GM23338 (cell line): ENCODE measurements around the gene SUN3. TPM values are rescaled to one million over a fixed set of nuclear protein-coding genes. Genes with fewer than 3 reads are reported as not detected.

ENCODE experiments used
- ATAC-seq: fragments of 200-7000 bp; cut with Tn5 transposase; 3 replicates; pipeline ENCODE4 v1.9.1; 2020
- DNase-seq: peaks from one replicate; pipeline ENCODE4 v3.0.0-alpha.2; 2015; ENCODE audit warnings: low spot score
- H2AFZ ChIP-seq: fragments of 200-600 bp; sonication (generic); 2 replicates; pipeline ENCODE4 v1.8.0; 2016; ENCODE audit warnings: antibody characterized with exemption, mild to moderate bottlenecking, moderate library complexity
- H3F3A ChIP-seq: fragments of 200-600 bp; sonication (generic); replicated peaks from 2 replicates; pipeline ENCODE4 v1.8.0; 2017; ENCODE audit warnings: antibody characterized with exemption, mixed run types, low read depth
- H3K27ac ChIP-seq: fragments of 200-600 bp; sonication (generic); 2 replicates; pipeline ENCODE4 v1.6.1; 2016; ENCODE audit warnings: low read depth
- H3K27me3 ChIP-seq: fragments of 200-600 bp; sonication (generic); 2 replicates; pipeline ENCODE4 v1.8.0; 2016; ENCODE audit warnings: mild to moderate bottlenecking, mixed run types, moderate library complexity; ENCODE audit not compliant: insufficient read depth
- H3K36me3 ChIP-seq: fragments of 200-600 bp; sonication (generic); 2 replicates; pipeline ENCODE4 v1.8.0; 2016; ENCODE audit warnings: mild to moderate bottlenecking; ENCODE audit not compliant: insufficient read depth
- H3K4me1 ChIP-seq: fragments of 200-600 bp; sonication (generic); 2 replicates; pipeline ENCODE4 v1.8.0; 2016; ENCODE audit warnings: mild to moderate bottlenecking, moderate library complexity; ENCODE audit not compliant: insufficient read depth
- H3K4me2 ChIP-seq: fragments of 200-600 bp; sonication (generic); 2 replicates; pipeline ENCODE4 v1.7.1; 2017; ENCODE audit warnings: mixed run types
- H3K4me3 ChIP-seq: fragments of 200-600 bp; sonication (generic); 2 replicates; pipeline ENCODE4 v1.6.1; 2016; ENCODE audit warnings: mixed run types
- H3K79me2 ChIP-seq: fragments of 200-600 bp; sonication (generic); replicated peaks from 2 replicates; pipeline ENCODE4 v1.8.0; 2017; ENCODE audit warnings: mild to moderate bottlenecking; ENCODE audit not compliant: insufficient read depth
- H3K9me2 ChIP-seq: fragments of 200-600 bp; sonication (generic); 2 replicates; pipeline ENCODE4 v1.8.0; 2017; ENCODE audit not compliant: insufficient read depth
- H4K20me1 ChIP-seq: fragments of 200-600 bp; sonication (generic); replicated peaks from 2 replicates; pipeline ENCODE4 v1.8.0; 2017; ENCODE audit warnings: mild to moderate bottlenecking; ENCODE audit not compliant: insufficient read depth
- H3K27ac Mint-ChIP-seq: 2 replicates; pipeline ENCODE4 v1.8.0; 2020; ENCODE audit warnings: inconsistent platforms, mild to moderate bottlenecking, moderate library complexity, mixed read lengths
- H3K27me3 Mint-ChIP-seq: 3 replicates; pipeline ENCODE4 v1.8.0; 2022; ENCODE audit warnings: low read depth, mild to moderate bottlenecking, moderate library complexity, mixed read lengths, inconsistent platforms; ENCODE audit not compliant: insufficient read depth, poor library complexity
- H3K36me3 Mint-ChIP-seq: 3 replicates; pipeline ENCODE4 v1.8.0; 2021; ENCODE audit warnings: low read depth, mild to moderate bottlenecking, inconsistent platforms, moderate library complexity, mixed read lengths
- H3K4me1 Mint-ChIP-seq: 3 replicates; pipeline ENCODE4 v1.8.0; 2020; ENCODE audit warnings: mild to moderate bottlenecking, inconsistent platforms, mixed read lengths
- H3K4me3 Mint-ChIP-seq: 3 replicates; pipeline ENCODE4 v1.8.0; 2021; ENCODE audit warnings: moderate library complexity, mild to moderate bottlenecking, inconsistent platforms, mixed read lengths
- H3K9me3 Mint-ChIP-seq: 3 replicates; pipeline ENCODE4 v1.8.0; 2020; ENCODE audit warnings: moderate library complexity, mild to moderate bottlenecking, inconsistent platforms, mixed read lengths
- CREB1 ChIP-seq: fragments of 250-450 bp; sonication (Bioruptor Pico); IDR thresholded peaks from 2 replicates; pipeline ENCODE4 v1.5.0; 2020; ENCODE audit warnings: low read depth, mild to moderate bottlenecking, moderate library complexity
- EZH2 ChIP-seq: fragments of 200-600 bp; sonication (generic); IDR thresholded peaks from one replicate; pipeline ENCODE4 v1.8.0; 2017; ENCODE audit warnings: antibody characterized with exemption, mild to moderate bottlenecking, low read depth; ENCODE audit not compliant: unreplicated experiment
- EZH2phosphoT487 ChIP-seq: fragments of 200-600 bp; sonication (generic); IDR thresholded peaks from one replicate; pipeline ENCODE4 v1.8.1; 2018; ENCODE audit warnings: antibody characterized with exemption; ENCODE audit not compliant: unreplicated experiment
- JUNB ChIP-seq: IDR thresholded peaks from one replicate; pipeline ENCODE4 v1.6.1; 2016; ENCODE audit warnings: antibody characterized with exemption; ENCODE audit not compliant: unreplicated experiment
- NANOG ChIP-seq: IDR thresholded peaks from 2 replicates; pipeline ENCODE4 v1.6.1; 2016; ENCODE audit warnings: antibody characterized with exemption, borderline replicate concordance
- POLR2AphosphoS5 ChIP-seq: IDR thresholded peaks from 2 replicates; pipeline ENCODE4 v1.6.1; 2016; ENCODE audit warnings: antibody characterized with exemption, low read depth
- REST ChIP-seq: IDR thresholded peaks from one replicate; pipeline ENCODE4 v1.6.1; 2018; ENCODE audit warnings: antibody characterized with exemption; ENCODE audit not compliant: unreplicated experiment
- STAT1 ChIP-seq: IDR thresholded peaks from one replicate; pipeline ENCODE4 v1.6.1; 2016; ENCODE audit warnings: antibody characterized with exemption; ENCODE audit not compliant: unreplicated experiment
- ZNF114 ChIP-seq: fragments of 250-450 bp; sonication (Bioruptor Pico); IDR thresholded peaks from 2 replicates; pipeline ENCODE4 v1.5.0; 2020; ENCODE audit warnings: mild to moderate bottlenecking, moderate library complexity
- ZNF331 ChIP-seq: fragments of 250-450 bp; sonication (Bioruptor Pico); IDR thresholded peaks from 2 replicates; pipeline ENCODE4 v1.5.0; 2020; ENCODE audit warnings: low read depth, mild to moderate bottlenecking, moderate library complexity
- ZNF462 ChIP-seq: fragments of 250-450 bp; sonication (Bioruptor Pico); IDR thresholded peaks from 2 replicates; pipeline ENCODE4 v1.5.0; 2020; ENCODE audit warnings: mild to moderate bottlenecking, moderate library complexity
- polyA plus RNA-seq: library from polyadenylated mRNA; unstranded; fragments of >200 nt; fragmentation: Nextera tagmentation; extraction: Ambion mirVana; gene quantifications from 2 replicates; pipeline ENCODE4 v1.2.1, GENCODE V29; 2016
- total RNA-seq: library from RNA; depleted of rRNA; stranded (reverse); fragments of >200 nt; shearing (Covaris generic); gene quantifications from 2 replicates; pipeline ENCODE4 v1.2.3, GENCODE V29; 2014
- TF ChIP-seq, protein P1 (sequence below): IDR thresholded peaks from 2 replicates; pipeline ENCODE4 v1.6.1; 2016; ENCODE audit warnings: antibody characterized with exemption
- TF ChIP-seq, protein P2 (sequence below), 2 experiments: fragments of 200-600 bp in 1 of 2; sonication (generic) in 1 of 2; conservative IDR thresholded peaks; 2 replicates each; pipeline versions ENCODE4 v1.5.1 to v1.6.1; 2016 to 2017; ENCODE audit warnings: antibody characterized with exemption in 2 of 2, low read depth in 2 of 2, mild to moderate bottlenecking in 2 of 2, moderate library complexity in 1 of 2

SUN3 gene
- total and polyA plus RNA-seq, 2 experiments from 2014 or later: 0.52 TPM; not detected in 1

DNA sequence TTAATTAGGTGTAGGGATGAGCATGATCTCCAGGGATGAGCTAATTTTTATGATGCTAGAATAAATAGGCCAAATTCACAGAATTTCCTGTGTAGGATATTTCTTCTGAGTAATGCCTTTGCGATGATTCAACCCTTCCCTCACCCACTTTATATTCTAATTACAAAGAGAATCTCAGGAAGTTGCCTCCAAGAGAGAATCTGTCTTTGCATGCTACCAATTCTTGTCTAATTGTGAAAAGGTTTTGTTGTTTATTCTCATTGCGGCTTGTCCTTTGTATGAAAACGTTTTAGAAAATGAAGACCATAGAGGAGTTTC, 12.7 kb upstream of the SUN3 start:
- no peak for ATAC-seq
- Histone ChIP-seq H3F3A (no peaks in the 10 kb centered on the region), H3K27ac (no peak overlapping the region), H3K4me3 (no peak overlapping the region), H3K4me1 (peaks cover 48% of the 10 kb centered on the region), H3K27me3 (peaks cover 12% of the 10 kb centered on the region), H3K36me3 (no peaks in the 10 kb centered on the region), H2AFZ (no peak overlapping the region), H3K4me2 (peak overlapping the region; percentile 9), H3K79me2 (no peaks in the 10 kb centered on the region), H3K9me2 (peaks cover 7% of the 10 kb centered on the region), H4K20me1 (no peaks in the 10 kb centered on the region)
- Mint-ChIP-seq H3K36me3 (no peaks in the 10 kb centered on the region), H3K27me3 (peaks cover 25% of the 10 kb centered on the region), H3K9me3 (no peaks in the 10 kb centered on the region), H3K4me1 (peaks cover 60% of the 10 kb centered on the region), H3K27ac (no peak overlapping the region), H3K4me3 (no peak overlapping the region; the same call in 2 of the 3 replicates)
- TF ChIP-seq STAT1 (no peak), NANOG (no peak), REST (no peak), ZNF331 (CRISPR knock-in tag) (no peak), POLR2AphosphoS5 (no peak), ZNF462 (CRISPR knock-in tag) (no peak), CREB1 (CRISPR knock-in tag) (no peak), EZH2 (no peak), ZNF114 (CRISPR knock-in tag) (no peak), EZH2phosphoT487 (no peak), JUNB (no peak)
- TF ChIP-seq, protein P1, sequence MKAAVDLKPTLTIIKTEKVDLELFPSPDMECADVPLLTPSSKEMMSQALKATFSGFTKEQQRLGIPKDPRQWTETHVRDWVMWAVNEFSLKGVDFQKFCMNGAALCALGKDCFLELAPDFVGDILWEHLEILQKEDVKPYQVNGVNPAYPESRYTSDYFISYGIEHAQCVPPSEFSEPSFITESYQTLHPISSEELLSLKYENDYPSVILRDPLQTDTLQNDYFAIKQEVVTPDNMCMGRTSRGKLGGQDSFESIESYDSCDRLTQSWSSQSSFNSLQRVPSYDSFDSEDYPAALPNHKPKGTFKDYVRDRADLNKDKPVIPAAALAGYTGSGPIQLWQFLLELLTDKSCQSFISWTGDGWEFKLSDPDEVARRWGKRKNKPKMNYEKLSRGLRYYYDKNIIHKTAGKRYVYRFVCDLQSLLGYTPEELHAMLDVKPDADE: no peak
- TF ChIP-seq, protein P2, sequence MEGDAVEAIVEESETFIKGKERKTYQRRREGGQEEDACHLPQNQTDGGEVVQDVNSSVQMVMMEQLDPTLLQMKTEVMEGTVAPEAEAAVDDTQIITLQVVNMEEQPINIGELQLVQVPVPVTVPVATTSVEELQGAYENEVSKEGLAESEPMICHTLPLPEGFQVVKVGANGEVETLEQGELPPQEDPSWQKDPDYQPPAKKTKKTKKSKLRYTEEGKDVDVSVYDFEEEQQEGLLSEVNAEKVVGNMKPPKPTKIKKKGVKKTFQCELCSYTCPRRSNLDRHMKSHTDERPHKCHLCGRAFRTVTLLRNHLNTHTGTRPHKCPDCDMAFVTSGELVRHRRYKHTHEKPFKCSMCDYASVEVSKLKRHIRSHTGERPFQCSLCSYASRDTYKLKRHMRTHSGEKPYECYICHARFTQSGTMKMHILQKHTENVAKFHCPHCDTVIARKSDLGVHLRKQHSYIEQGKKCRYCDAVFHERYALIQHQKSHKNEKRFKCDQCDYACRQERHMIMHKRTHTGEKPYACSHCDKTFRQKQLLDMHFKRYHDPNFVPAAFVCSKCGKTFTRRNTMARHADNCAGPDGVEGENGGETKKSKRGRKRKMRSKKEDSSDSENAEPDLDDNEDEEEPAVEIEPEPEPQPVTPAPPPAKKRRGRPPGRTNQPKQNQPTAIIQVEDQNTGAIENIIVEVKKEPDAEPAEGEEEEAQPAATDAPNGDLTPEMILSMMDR (conservative IDR thresholded peaks at IDR 0.05; ENCODE audit: low read depth in 2 of 2): no peak
- no peak for DNase-seq
